ENCODE measurements around the gene TMEM229B.
A peak's percentile ranks its signal among the peaks of the same experiment; 100 is the strongest.

The TMEM229B gene

DNA sequence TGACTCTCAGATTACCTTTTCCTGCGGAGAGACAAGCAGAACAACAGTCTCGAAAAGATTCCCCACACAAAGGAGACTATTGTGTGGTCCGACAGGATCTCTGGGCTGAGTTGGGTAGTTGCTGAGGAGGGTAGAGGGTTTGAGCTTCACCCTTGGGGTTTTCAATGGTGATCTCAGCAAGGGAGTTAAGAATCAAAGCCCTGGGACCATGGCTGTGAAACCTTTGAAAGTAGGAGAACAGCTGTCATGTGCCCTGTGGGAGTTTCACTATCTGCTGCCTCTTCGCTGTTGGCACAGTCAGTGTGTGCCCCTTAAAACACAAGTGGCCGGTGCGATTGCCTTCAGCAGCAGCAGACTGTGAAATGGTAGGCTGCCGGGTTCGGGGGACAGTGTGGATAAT lies 62.4 kb downstream of the TMEM229B start:
- no CpG with 5 or more reads among the region's 8 CpGs for WGBS, 2 donors (ENCODE audit: extremely low coverage in 2 of 2, insufficient read length in 2 of 2, insufficient replicate concordance in 1 of 2)
- Histone ChIP-seq H3K27ac (replicated peaks; ENCODE audit: low read length) (no peak overlapping the region), H2BK120ac (ENCODE audit: low read depth, low read length) (no peak overlapping the region), H2AK5ac (ENCODE audit: low read depth, low read length) (no peak overlapping the region), H3K4me1 (ENCODE audit: control insufficient read depth in 2 of 2, insufficient read depth in 1 of 2, low read depth in 1 of 2, low read length in 2 of 2) (peaks cover 2 to 4% of the 10 kb centered on the region in 2 donors), H3K23ac (ENCODE audit: low read depth, low read length, poor library complexity) (no peak overlapping the region), H3K36me3 (replicated peaks in 1 of 2; ENCODE audit: control insufficient read depth in 2 of 2, insufficient read depth in 2 of 2, low read length in 2 of 2) (no peaks in the 10 kb centered on the region), H2AFZ (ENCODE audit: low read length) (peak overlapping the region; percentile 36), H3K4me3 (ENCODE audit: low read length in 2 of 2) (no peak overlapping the region), H3K18ac (ENCODE audit: low read length) (no peak overlapping the region), H3K27me3 (ENCODE audit: control insufficient read depth in 3 of 3, insufficient read depth in 3 of 3, low read depth in 1 of 3, low read length in 3 of 3) (peaks cover 0 to 14% (median 0%) of the 10 kb centered on the region in 3 experiments), H4K8ac (ENCODE audit: low read depth, low read length) (no peak overlapping the region), H2BK12ac (ENCODE audit: low read length) (no peak overlapping the region), H4K91ac (ENCODE audit: low read depth, low read length, poor library complexity) (no peak overlapping the region), H3K9me3 (replicated peaks in 1 of 2; ENCODE audit: control insufficient read depth in 2 of 2, insufficient read depth in 1 of 2, low read depth in 1 of 2, low read length in 2 of 2) (no peaks in the 10 kb centered on the region), H2BK15ac (ENCODE audit: low read length) (no peak overlapping the region), H2BK5ac (ENCODE audit: low read length) (no peak overlapping the region), H3K79me1 (ENCODE audit: low read depth, low read length) (no peaks in the 10 kb centered on the region), H3K4me2 (ENCODE audit: insufficient read depth, low read length, poor library complexity, severe bottlenecking) (no peak overlapping the region), H3K9ac (ENCODE audit: low read depth, low read length, poor library complexity) (no peak overlapping the region), H3K14ac (ENCODE audit: low read length) (no peak overlapping the region), H3K4ac (ENCODE audit: low read length) (no peak overlapping the region)
- no peak for DNase-seq (ENCODE audit: low spot score)

DNA sequence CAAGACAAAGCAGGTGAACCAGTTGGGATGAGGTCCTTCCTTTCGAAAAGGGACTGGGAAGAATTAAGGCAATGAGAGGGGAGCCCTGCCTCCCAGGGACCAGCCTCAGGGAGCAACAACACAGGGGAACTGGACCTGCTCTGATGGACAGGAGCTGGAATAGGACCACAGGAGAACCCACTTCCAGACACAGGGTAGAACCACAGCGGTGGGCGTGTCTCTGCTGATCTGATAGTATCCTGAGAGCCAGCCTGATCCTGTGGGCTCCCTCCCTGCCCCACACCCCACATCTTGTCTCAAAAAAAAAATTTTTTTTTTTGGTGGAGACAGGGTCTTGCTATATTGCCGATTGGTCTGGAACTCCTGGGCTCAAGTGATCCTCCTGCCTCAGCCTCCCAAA lies 62.9 kb downstream of the TMEM229B start:
- WGBS, 2 donors (ENCODE audit: extremely low coverage in 2 of 2, insufficient read length in 2 of 2, insufficient replicate concordance in 1 of 2) = no CpG with 5 or more reads among the region's 4 CpGs
- no peak for DNase-seq (ENCODE audit: low spot score)
- H3K4me2 ChIP-seq (ENCODE audit: insufficient read depth, low read length, poor library complexity, severe bottlenecking) = no peak overlapping the region

DNA sequence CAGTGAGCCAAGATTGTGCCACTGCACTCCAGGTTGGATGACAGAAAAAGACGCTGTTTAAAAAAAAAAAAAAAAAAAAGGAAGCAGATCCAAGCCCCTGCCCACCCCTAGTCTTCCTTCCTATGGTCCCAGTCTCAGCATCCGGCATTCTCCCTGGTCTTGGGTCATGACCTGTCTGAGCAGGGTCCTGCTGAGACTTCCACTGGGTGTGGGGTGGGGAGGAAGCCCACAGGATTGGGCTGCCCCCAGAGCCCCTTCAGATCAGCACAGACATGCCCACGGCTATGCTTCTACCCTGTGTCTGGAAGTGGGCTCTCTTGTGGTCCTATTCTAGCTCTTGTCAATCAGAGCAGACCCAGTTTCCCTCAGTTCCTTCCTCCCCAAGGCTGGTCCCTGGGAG lies 64.0 kb downstream of the TMEM229B start:
- no peak overlapping the region for H2BK5ac ChIP-seq (ENCODE audit: low read length)
- no peak overlapping the region for H2AK5ac ChIP-seq (ENCODE audit: low read depth, low read length)
- peaks cover 2% of the 10 kb centered on the region in 2 donors for H3K4me1 ChIP-seq (ENCODE audit: control insufficient read depth in 2 of 2, insufficient read depth in 1 of 2, low read depth in 1 of 2, low read length in 2 of 2)
- H3K27me3 ChIP-seq (ENCODE audit: control insufficient read depth in 3 of 3, insufficient read depth in 3 of 3, low read depth in 1 of 3, low read length in 3 of 3) = peaks cover 0 to 6% (median 0%) of the 10 kb centered on the region in 3 experiments
- no peak overlapping the region for H3K4me3 ChIP-seq (ENCODE audit: low read length in 2 of 2)
- WGBS, 2 donors (ENCODE audit: extremely low coverage in 2 of 2, insufficient read length in 2 of 2, insufficient replicate concordance in 1 of 2) = no CpG with 5 or more reads among the region's 3 CpGs
- H3K36me3 ChIP-seq (replicated peaks in 1 of 2; ENCODE audit: control insufficient read depth in 2 of 2, insufficient read depth in 2 of 2, low read length in 2 of 2) = no peaks in the 10 kb centered on the region
- no peak overlapping the region for H2BK12ac ChIP-seq (ENCODE audit: low read length)
- no peak overlapping the region for H3K23ac ChIP-seq (ENCODE audit: low read depth, low read length, poor library complexity)
- H3K9ac ChIP-seq (ENCODE audit: low read depth, low read length, poor library complexity) = no peak overlapping the region
- no peak for DNase-seq (ENCODE audit: low spot score)
- H3K14ac ChIP-seq (ENCODE audit: low read length) = no peak overlapping the region
- no peak overlapping the region for H2BK120ac ChIP-seq (ENCODE audit: low read depth, low read length)
- H3K79me1 ChIP-seq (ENCODE audit: low read depth, low read length) = no peaks in the 10 kb centered on the region
- no peak overlapping the region for H3K4ac ChIP-seq (ENCODE audit: low read length)
- no peak overlapping the region for H3K4me2 ChIP-seq (ENCODE audit: insufficient read depth, low read length, poor library complexity, severe bottlenecking)
- no peak overlapping the region for H4K91ac ChIP-seq (ENCODE audit: low read depth, low read length, poor library complexity)
- H4K8ac ChIP-seq (ENCODE audit: low read depth, low read length) = no peak overlapping the region
- no peak overlapping the region for H3K27ac ChIP-seq (replicated peaks; ENCODE audit: low read length)
- no peak overlapping the region for H2BK15ac ChIP-seq (ENCODE audit: low read length)
- H3K9me3 ChIP-seq (replicated peaks in 1 of 2; ENCODE audit: control insufficient read depth in 2 of 2, insufficient read depth in 1 of 2, low read depth in 1 of 2, low read length in 2 of 2) = no peaks in the 10 kb centered on the region
- peak overlapping the region; percentile 21 for H3K18ac ChIP-seq (ENCODE audit: low read length)
- no peak overlapping the region for H2AFZ ChIP-seq (ENCODE audit: low read length)

More for the DNA sequence above, 62.9 kb downstream of the TMEM229B start:
- Histone ChIP-seq H3K14ac (ENCODE audit: low read length) (no peak overlapping the region), H3K79me1 (ENCODE audit: low read depth, low read length) (no peaks in the 10 kb centered on the region), H3K36me3 (replicated peaks in 1 of 2; ENCODE audit: control insufficient read depth in 2 of 2, insufficient read depth in 2 of 2, low read length in 2 of 2) (no peaks in the 10 kb centered on the region), H2BK120ac (ENCODE audit: low read depth, low read length) (peak overlapping the region; percentile 20), H3K27me3 (ENCODE audit: control insufficient read depth in 3 of 3, insufficient read depth in 3 of 3, low read depth in 1 of 3, low read length in 3 of 3) (peaks cover 0 to 14% (median 0%) of the 10 kb centered on the region in 3 experiments), H2BK5ac (ENCODE audit: low read length) (no peak overlapping the region), H3K9me3 (replicated peaks in 1 of 2; ENCODE audit: control insufficient read depth in 2 of 2, insufficient read depth in 1 of 2, low read depth in 1 of 2, low read length in 2 of 2) (no peaks in the 10 kb centered on the region), H4K91ac (ENCODE audit: low read depth, low read length, poor library complexity) (no peak overlapping the region), H2AK5ac (ENCODE audit: low read depth, low read length) (no peak overlapping the region), H3K9ac (ENCODE audit: low read depth, low read length, poor library complexity) (no peak overlapping the region), H2BK12ac (ENCODE audit: low read length) (no peak overlapping the region), H3K23ac (ENCODE audit: low read depth, low read length, poor library complexity) (no peak overlapping the region), H3K4ac (ENCODE audit: low read length) (no peak overlapping the region), H3K27ac (replicated peaks; ENCODE audit: low read length) (no peak overlapping the region), H4K8ac (ENCODE audit: low read depth, low read length) (no peak overlapping the region), H3K4me1 (ENCODE audit: control insufficient read depth in 2 of 2, insufficient read depth in 1 of 2, low read depth in 1 of 2, low read length in 2 of 2) (peaks cover 2% of the 10 kb centered on the region in 2 donors), H2AFZ (ENCODE audit: low read length) (no peak overlapping the region), H3K18ac (ENCODE audit: low read length) (no peak overlapping the region), H2BK15ac (ENCODE audit: low read length) (no peak overlapping the region), H3K4me3 (ENCODE audit: low read length in 2 of 2) (no peak overlapping the region)

DNA sequence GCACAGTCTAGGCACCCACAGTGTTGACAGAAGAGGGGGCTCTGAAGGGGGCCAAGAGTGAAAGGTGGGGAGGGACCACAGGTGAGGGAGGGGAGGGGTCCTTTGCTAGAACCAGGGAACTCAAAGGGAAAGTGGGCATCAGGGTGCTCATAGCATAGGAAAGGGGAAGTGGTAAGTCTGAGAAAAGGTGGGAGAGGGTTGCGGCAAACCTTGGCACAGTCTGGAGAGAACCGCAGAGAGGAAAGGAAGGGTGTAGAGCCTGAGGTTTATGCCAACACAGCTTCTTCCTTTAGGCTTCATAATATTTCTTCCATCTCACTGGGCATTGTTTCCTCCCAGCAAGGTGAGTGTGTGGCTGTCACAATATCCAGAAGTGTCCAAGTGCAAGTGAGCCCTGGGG lies 65.1 kb downstream of the TMEM229B start:
- Histone ChIP-seq H3K36me3 (replicated peaks in 1 of 2; ENCODE audit: control insufficient read depth in 2 of 2, insufficient read depth in 2 of 2, low read length in 2 of 2) (no peaks in the 10 kb centered on the region), H2BK15ac (ENCODE audit: low read length) (no peak overlapping the region), H3K18ac (ENCODE audit: low read length) (no peak overlapping the region), H3K27ac (replicated peaks; ENCODE audit: low read length) (no peak overlapping the region), H2BK120ac (ENCODE audit: low read depth, low read length) (no peak overlapping the region), H3K4me2 (ENCODE audit: insufficient read depth, low read length, poor library complexity, severe bottlenecking) (no peak overlapping the region), H2AK5ac (ENCODE audit: low read depth, low read length) (no peak overlapping the region), H3K9ac (ENCODE audit: low read depth, low read length, poor library complexity) (no peak overlapping the region), H2AFZ (ENCODE audit: low read length) (no peak overlapping the region), H2BK5ac (ENCODE audit: low read length) (no peak overlapping the region), H3K79me1 (ENCODE audit: low read depth, low read length) (no peaks in the 10 kb centered on the region), H3K14ac (ENCODE audit: low read length) (no peak overlapping the region), H3K4me1 (ENCODE audit: control insufficient read depth in 2 of 2, insufficient read depth in 1 of 2, low read depth in 1 of 2, low read length in 2 of 2) (peaks cover 2% of the 10 kb centered on the region in 2 donors), H3K23ac (ENCODE audit: low read depth, low read length, poor library complexity) (no peak overlapping the region), H3K4ac (ENCODE audit: low read length) (no peak overlapping the region), H3K27me3 (ENCODE audit: control insufficient read depth in 3 of 3, insufficient read depth in 3 of 3, low read depth in 1 of 3, low read length in 3 of 3) (peaks cover 0 to under 1% (median 0%) of the 10 kb centered on the region in 3 experiments), H3K9me3 (replicated peaks in 1 of 2; ENCODE audit: control insufficient read depth in 2 of 2, insufficient read depth in 1 of 2, low read depth in 1 of 2, low read length in 2 of 2) (no peaks in the 10 kb centered on the region), H3K4me3 (ENCODE audit: low read length in 2 of 2) (no peak overlapping the region), H4K91ac (ENCODE audit: low read depth, low read length, poor library complexity) (no peak overlapping the region), H4K8ac (ENCODE audit: low read depth, low read length) (no peak overlapping the region), H2BK12ac (ENCODE audit: low read length) (no peak overlapping the region)
- WGBS, 2 donors (ENCODE audit: extremely low coverage in 2 of 2, insufficient read length in 2 of 2, insufficient replicate concordance in 1 of 2) = no CpG with 5 or more reads among the region's 2 CpGs
- DNase-seq (ENCODE audit: low spot score) = no peak
